ENCODE measurements around the gene C12orf42. TPM values are rescaled to one million over a fixed set of nuclear protein-coding genes. Genes with fewer than 3 reads are reported as not detected.

Gene C12orf42
- total RNA-seq, 2 donors from 2014 or later: not detected

- H3K27ac ChIP-seq: no peak overlapping the region
- H3K4me1 ChIP-seq (ENCODE audit: control insufficient read depth in 1 of 2, low read depth in 2 of 2): no peaks in the 10 kb centered on the region
- H3K9me3 ChIP-seq: no peaks in the 10 kb centered on the region
- DNase-seq (ENCODE audit: low spot score): no peak
- H3K27me3 ChIP-seq (replicated peaks; ENCODE audit: insufficient read depth): no peaks in the 10 kb centered on the region
- no peak for ATAC-seq (ENCODE audit: insufficient number of reproducible peaks, low FRiP score, low read depth)
- no peak for TF ChIP-seq CTCF (IDR thresholded peaks at IDR 0.05)
- no peaks in the 10 kb centered on the region for H3K36me3 ChIP-seq
- no peak overlapping the region for H3K4me3 ChIP-seq
Measured at GRCh38 chr12:103529306-103529705, 33.5 kb upstream of the C12orf42 start.

- DNase-seq (ENCODE audit: low spot score) (no peak), ATAC-seq (ENCODE audit: insufficient number of reproducible peaks, low FRiP score, low read depth) (no peak)
- Histone ChIP-seq H3K36me3 (no peaks in the 10 kb centered on the region), H3K27me3 (replicated peaks; ENCODE audit: insufficient read depth) (no peaks in the 10 kb centered on the region), H3K27ac (no peak overlapping the region), H3K9me3 (no peaks in the 10 kb centered on the region), H3K4me1 (ENCODE audit: control insufficient read depth in 1 of 2, low read depth in 2 of 2) (no peaks in the 10 kb centered on the region), H3K4me3 (no peak overlapping the region)
- TF ChIP-seq CTCF (IDR thresholded peaks at IDR 0.05): no peak
Measured at GRCh38 chr12:103524238-103524875, 28.6 kb upstream of the C12orf42 start.

GRCh38 chr12:103523771-103524170 is 28.0 kb upstream of the C12orf42 start:
- DNase-seq (ENCODE audit: low spot score) (no peak), ATAC-seq (ENCODE audit: insufficient number of reproducible peaks, low FRiP score, low read depth) (no peak)
- no peak overlapping the region for H3K4me3 ChIP-seq
- H3K9me3 ChIP-seq: no peaks in the 10 kb centered on the region
- no peaks in the 10 kb centered on the region for H3K4me1 ChIP-seq (ENCODE audit: control insufficient read depth in 1 of 2, low read depth in 2 of 2)
- TF ChIP-seq CTCF (IDR thresholded peaks at IDR 0.05): no peak
- no peaks in the 10 kb centered on the region for H3K36me3 ChIP-seq
- no peak overlapping the region for H3K27ac ChIP-seq
- no peaks in the 10 kb centered on the region for H3K27me3 ChIP-seq (replicated peaks; ENCODE audit: insufficient read depth)

- H3K27ac ChIP-seq: no peak overlapping the region
- ATAC-seq (ENCODE audit: insufficient number of reproducible peaks, low FRiP score, low read depth): no peak
- no peak for TF ChIP-seq CTCF (IDR thresholded peaks at IDR 0.05)
- DNase-seq (ENCODE audit: low spot score): no peak
- no peaks in the 10 kb centered on the region for H3K36me3 ChIP-seq
- no peaks in the 10 kb centered on the region for H3K9me3 ChIP-seq
- no peaks in the 10 kb centered on the region for H3K27me3 ChIP-seq (replicated peaks; ENCODE audit: insufficient read depth)
- no peaks in the 10 kb centered on the region for H3K4me1 ChIP-seq (ENCODE audit: control insufficient read depth in 1 of 2, low read depth in 2 of 2)
- H3K4me3 ChIP-seq: no peak overlapping the region
Measured at GRCh38 chr12:103520686-103521215, 25.0 kb upstream of the C12orf42 start.

GRCh38 chr12:103519632-103520031 is 23.9 kb upstream of the C12orf42 start:
- DNase-seq (ENCODE audit: low spot score): no peak
- TF ChIP-seq CTCF (IDR thresholded peaks at IDR 0.05): no peak
- Histone ChIP-seq H3K4me1 (ENCODE audit: control insufficient read depth in 1 of 2, low read depth in 2 of 2) (no peaks in the 10 kb centered on the region), H3K4me3 (no peak overlapping the region), H3K36me3 (no peaks in the 10 kb centered on the region), H3K27ac (no peak overlapping the region), H3K9me3 (no peaks in the 10 kb centered on the region), H3K27me3 (replicated peaks; ENCODE audit: insufficient read depth) (no peaks in the 10 kb centered on the region)
- no peak for ATAC-seq (ENCODE audit: insufficient number of reproducible peaks, low FRiP score, low read depth)
